GM06990 (cell line): Measurements from ENCODE around the gene FMO2.

Experiments
- DNase-seq: peaks from one replicate; pipeline ENCODE4 v3.0.0-alpha.2; 2011; ENCODE audit not compliant: insufficient read length; ENCODE audit errors: extremely low read depth
- H3K27me3 ChIP-seq: replicated peaks from 2 replicates; pipeline ENCODE4 v1.6.0; 2011; ENCODE audit warnings: low read length; ENCODE audit not compliant: control insufficient read depth, insufficient read depth
- H3K36me3 ChIP-seq: 2 replicates; pipeline ENCODE4 v1.5.1; 2011; ENCODE audit warnings: low read length; ENCODE audit not compliant: control insufficient read depth, insufficient read depth
- H3K4me3 ChIP-seq: replicated peaks from 2 replicates; pipeline ENCODE4 v1.5.1; 2011; ENCODE audit warnings: low read depth, mild to moderate bottlenecking, control low read depth, low read length
- TF ChIP-seq, protein P1 (sequence below): IDR thresholded peaks from 2 replicates; pipeline ENCODE4 v1.5.1; 2011; ENCODE audit warnings: low read length, control low read depth, mild to moderate bottlenecking, inconsistent platforms; ENCODE audit not compliant: insufficient read depth, poor library complexity, severe bottlenecking

Gene FMO2

GRCh38 chr1:171155484-171155883, 29.6 kb upstream of the FMO2 start:
- DNase-seq, result no peak
- H3K27me3 ChIP-seq, result no peaks in the 10 kb centered on the region
- no peaks in the 10 kb centered on the region for H3K36me3 ChIP-seq
- TF ChIP-seq, protein P1, sequence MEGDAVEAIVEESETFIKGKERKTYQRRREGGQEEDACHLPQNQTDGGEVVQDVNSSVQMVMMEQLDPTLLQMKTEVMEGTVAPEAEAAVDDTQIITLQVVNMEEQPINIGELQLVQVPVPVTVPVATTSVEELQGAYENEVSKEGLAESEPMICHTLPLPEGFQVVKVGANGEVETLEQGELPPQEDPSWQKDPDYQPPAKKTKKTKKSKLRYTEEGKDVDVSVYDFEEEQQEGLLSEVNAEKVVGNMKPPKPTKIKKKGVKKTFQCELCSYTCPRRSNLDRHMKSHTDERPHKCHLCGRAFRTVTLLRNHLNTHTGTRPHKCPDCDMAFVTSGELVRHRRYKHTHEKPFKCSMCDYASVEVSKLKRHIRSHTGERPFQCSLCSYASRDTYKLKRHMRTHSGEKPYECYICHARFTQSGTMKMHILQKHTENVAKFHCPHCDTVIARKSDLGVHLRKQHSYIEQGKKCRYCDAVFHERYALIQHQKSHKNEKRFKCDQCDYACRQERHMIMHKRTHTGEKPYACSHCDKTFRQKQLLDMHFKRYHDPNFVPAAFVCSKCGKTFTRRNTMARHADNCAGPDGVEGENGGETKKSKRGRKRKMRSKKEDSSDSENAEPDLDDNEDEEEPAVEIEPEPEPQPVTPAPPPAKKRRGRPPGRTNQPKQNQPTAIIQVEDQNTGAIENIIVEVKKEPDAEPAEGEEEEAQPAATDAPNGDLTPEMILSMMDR, result no peak
- H3K4me3 ChIP-seq, result no peak overlapping the region

DNA sequence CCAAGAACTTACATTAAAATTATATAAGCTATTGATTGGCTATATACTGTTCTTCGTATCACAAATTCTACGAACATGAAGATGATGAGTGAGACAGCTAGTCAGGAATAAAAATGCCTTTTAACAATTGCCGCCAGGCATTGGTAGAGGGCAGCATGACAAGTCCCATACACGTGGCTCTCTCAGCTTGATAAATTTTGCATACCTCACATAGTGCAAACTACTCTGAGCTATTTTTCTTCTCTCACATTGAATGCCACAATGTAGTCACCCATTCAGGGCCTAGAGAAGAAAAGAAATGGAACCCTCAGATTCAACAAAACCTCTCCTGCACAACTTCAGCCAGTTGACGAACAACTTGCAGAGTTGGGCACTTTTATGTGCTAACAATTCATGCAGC, 27.0 kb upstream of the FMO2 start:
- H3K36me3 ChIP-seq, result no peaks in the 10 kb centered on the region
- DNase-seq, result no peak
- H3K27me3 ChIP-seq, result no peaks in the 10 kb centered on the region
- H3K4me3 ChIP-seq, result no peak overlapping the region
- TF ChIP-seq, protein P1, result no peak

- TF ChIP-seq, protein P1, result no peak
- Histone ChIP-seq H3K27me3 (no peaks in the 10 kb centered on the region), H3K4me3 (no peak overlapping the region), H3K36me3 (no peaks in the 10 kb centered on the region)
- no peak for DNase-seq
Measured at GRCh38 chr1:171158551-171158950, 26.5 kb upstream of the FMO2 start.

- Histone ChIP-seq H3K27me3 (no peaks in the 10 kb centered on the region), H3K36me3 (no peaks in the 10 kb centered on the region), H3K4me3 (no peak overlapping the region)
- DNase-seq, result no peak
- TF ChIP-seq, protein P1, result no peak
Measured at GRCh38 chr1:171159148-171159547, 26.0 kb upstream of the FMO2 start.

DNA sequence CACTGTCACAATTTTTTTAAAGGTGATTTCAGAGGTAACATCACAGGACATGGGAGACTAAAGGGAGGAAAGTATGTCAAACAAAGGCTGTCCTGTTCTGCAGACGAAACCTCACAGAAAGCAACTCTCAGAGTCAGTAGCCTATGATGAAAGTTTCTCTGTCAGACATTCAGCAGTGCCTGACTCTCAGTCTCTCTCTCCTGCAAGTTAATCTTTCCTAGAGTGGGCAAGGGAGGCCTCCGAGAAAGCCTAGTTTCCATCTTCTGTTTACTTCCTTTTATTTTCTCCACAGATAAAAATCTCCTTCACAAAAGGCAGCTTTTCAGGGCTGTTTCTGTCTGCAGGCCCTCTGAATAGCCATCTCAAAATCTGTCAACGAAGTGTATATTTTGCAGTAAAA, 24.9 kb upstream of the FMO2 start:
- TF ChIP-seq, protein P1, result no peak
- Histone ChIP-seq H3K36me3 (no peaks in the 10 kb centered on the region), H3K27me3 (no peaks in the 10 kb centered on the region), H3K4me3 (no peak overlapping the region)
- no peak for DNase-seq

GRCh38 chr1:171160639-171161354, 24.3 kb upstream of the FMO2 start:
- no peak for DNase-seq
- no peaks in the 10 kb centered on the region for H3K36me3 ChIP-seq
- TF ChIP-seq, protein P1, result no peak
- H3K27me3 ChIP-seq, result no peaks in the 10 kb centered on the region
- H3K4me3 ChIP-seq, result no peak overlapping the region
